AG09309 (cell line): ENCODE results near the gene ZNF8.

Experiments
- DNase-seq: peaks from one replicate; pipeline ENCODE4 v3.0.0-alpha.2; 2010; ENCODE audit warnings: low read depth
- H3K4me3 ChIP-seq: 2 replicates; pipeline ENCODE4 v1.5.1; 2011; ENCODE audit warnings: mild to moderate bottlenecking, low read depth, low read length, moderate library complexity; ENCODE audit not compliant: control insufficient read depth
- TF ChIP-seq, protein P1 (sequence below): IDR thresholded peaks from 2 replicates; pipeline ENCODE4 v1.5.1; 2011; ENCODE audit warnings: mild to moderate bottlenecking, low read depth, low read length, inconsistent platforms; ENCODE audit not compliant: insufficient read depth, control insufficient read depth; ENCODE audit errors: missing control alignments

ZNF8 gene

DNA sequence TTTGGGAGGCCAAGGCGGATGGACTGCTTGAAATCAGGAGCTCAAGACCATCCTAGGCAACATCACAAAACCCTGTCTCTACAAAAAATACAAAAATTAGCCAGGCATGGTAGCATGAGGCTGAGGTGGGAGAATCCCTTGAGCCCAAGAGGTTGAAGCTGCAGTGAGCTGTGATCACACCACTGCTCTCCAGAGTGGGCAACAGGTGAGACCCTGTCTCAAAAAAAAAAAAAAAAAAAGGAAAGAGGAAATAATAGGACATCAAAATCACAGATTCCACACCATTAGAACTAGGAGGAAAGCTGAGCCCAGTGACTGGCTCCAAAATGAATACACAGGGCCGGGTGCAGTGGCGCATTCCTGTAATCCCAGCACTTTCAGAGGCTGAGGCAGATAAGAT is 3.2 kb upstream of the ZNF8 start:
- TF ChIP-seq, protein P1, sequence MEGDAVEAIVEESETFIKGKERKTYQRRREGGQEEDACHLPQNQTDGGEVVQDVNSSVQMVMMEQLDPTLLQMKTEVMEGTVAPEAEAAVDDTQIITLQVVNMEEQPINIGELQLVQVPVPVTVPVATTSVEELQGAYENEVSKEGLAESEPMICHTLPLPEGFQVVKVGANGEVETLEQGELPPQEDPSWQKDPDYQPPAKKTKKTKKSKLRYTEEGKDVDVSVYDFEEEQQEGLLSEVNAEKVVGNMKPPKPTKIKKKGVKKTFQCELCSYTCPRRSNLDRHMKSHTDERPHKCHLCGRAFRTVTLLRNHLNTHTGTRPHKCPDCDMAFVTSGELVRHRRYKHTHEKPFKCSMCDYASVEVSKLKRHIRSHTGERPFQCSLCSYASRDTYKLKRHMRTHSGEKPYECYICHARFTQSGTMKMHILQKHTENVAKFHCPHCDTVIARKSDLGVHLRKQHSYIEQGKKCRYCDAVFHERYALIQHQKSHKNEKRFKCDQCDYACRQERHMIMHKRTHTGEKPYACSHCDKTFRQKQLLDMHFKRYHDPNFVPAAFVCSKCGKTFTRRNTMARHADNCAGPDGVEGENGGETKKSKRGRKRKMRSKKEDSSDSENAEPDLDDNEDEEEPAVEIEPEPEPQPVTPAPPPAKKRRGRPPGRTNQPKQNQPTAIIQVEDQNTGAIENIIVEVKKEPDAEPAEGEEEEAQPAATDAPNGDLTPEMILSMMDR: no peak
- H3K4me3 ChIP-seq: no peak overlapping the region
- DNase-seq: no peak

DNA sequence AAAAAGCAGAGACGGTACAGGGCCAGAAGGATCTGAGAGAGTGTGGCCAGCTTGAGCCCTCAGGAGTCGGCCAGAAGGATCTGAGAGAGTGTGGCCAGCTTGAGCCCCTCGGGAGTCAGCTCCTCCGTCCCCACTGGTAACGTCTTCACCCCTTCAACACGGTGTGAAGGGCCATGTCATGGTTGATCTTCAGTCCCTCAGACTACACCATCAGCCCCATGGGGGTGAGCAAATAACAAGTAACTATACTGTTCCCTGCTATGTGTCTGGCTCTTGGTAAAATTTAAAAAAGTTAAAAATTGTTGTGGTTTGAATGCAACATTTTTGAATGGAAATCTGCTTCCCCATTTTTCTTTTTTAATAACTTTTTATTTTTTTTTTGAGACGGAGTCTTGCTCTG is 1.6 kb upstream of the ZNF8 start:
- no peak overlapping the region for H3K4me3 ChIP-seq
- TF ChIP-seq, protein P1: no peak
- no peak for DNase-seq

DNA sequence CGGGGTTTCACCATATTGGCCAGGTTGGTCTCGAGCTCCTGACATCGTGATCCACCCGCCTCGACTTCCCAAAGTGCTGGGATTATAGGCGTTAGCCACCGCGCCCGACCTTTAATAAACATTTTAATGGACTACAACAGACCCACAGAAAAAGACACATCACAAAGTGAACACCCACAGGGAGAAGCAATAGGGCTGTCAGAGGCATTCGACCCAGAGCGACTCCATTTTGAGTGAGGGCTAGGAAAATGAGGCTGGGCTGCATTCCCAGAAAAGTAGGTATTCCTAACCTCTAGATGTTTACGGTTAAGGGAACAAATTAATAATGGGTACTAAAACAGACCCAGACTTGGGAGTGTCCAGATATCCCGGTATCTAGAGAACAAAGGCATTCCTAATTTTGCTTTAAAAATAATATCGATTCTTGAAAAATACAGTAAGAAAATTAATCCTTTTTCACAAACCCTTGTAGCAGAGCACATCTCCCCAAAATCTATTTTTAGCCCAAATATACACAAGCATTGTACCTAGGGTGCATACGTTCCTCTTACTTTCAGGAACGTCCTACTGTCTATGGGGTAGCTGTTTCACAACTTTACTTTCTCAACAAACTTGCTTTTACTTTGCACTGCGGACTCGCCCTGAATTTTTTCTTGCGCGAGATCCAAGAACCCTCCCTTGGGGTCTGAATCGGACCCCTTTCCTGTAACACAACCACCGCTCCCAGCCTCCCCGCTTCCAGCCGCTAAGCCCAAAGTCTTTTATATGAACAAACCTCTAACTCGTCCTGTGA is 811 bp upstream of the ZNF8 start:
- peak overlapping the region; percentile 95 for H3K4me3 ChIP-seq
- DNase-seq: peak; percentile 1
- TF ChIP-seq, protein P1: no peak

DNA sequence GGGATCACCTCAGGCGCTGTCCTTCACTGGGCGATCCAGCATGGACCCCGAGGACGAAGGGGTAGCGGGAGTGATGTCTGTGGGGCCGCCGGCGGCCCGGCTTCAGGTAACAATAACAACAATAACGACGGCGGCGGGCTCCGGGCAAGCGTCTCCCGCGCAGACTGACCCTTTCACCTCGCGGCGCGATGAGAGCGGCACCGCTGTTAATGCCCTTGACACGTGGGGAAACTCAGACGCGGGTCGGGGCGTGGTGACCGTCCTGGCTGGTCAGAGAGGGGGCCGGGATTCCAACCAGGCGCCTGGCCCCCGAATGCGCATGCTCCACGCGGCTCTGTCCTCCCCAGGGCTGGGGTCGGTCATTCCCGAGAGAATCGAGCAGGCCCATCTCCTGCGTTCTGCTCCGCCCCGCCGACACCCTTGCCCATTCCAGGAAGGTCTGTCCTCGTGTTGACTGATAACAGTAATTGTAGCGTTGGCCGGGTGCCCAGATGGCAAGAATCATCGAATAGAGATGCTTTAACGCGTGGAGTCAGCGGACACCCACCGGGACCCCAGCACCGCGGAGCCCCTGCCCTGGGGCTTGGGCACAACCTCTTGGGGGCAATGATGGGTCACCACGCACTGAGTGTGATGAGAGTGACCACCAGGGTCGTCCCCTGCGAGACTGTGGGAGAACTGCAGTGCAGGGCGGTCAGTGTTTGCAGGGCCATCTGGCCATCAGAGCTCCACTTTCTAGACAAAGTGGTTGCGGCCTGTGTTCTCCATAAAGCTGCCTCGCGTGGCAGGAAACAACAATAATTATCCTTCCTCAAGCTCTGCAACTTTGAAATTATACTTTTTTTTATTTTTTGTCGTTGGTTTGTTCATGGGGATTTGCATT is 528 bp downstream of the ZNF8 start:
- H3K4me3 ChIP-seq: peak overlapping the region; percentile 95
- TF ChIP-seq, protein P1: no peak
- peak; percentile 10 for DNase-seq

DNA sequence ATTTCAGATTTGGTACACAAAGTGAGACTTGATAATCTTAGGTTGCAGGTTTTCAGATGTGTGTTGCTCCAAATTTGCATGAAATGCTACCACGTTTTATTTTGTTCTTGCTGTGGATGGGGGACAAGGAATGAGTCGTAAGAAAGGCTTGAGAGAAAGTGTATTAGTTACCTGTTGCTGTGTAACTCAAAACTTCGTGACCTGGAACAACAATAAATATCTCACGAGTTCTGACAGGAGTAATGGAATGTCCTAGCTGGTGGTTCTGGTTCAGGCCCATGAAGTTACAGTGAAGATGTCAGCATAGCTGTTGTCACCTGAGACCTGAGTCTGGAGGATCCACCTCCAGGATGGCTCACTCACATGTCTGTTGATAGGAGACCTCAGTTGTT is 1.2 kb downstream of the ZNF8 start:
- no peak for DNase-seq
- TF ChIP-seq, protein P1: no peak
- peak overlapping the region; percentile 95; the same call in 1 of the 2 replicates for H3K4me3 ChIP-seq

DNA sequence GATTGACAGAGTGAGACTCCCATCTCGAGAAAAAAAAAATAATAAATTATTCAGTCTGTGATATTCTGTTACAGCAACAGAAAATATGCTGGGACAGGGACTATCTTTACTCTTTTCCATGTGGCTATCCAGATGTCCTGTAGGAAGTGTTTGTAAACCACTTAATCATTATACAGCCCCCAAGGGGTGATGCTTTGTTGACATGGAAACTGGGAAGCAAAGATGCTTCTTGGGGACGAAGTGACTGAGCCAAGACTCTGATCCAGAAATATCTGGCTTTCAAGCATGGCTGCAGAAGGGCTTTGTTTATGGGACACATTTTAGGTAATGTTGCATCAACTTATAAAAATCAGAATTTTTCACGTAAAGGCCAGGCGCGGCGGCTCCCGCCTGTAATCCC is 5.4 kb downstream of the ZNF8 start:
- no peak overlapping the region for H3K4me3 ChIP-seq
- TF ChIP-seq, protein P1: no peak
- no peak for DNase-seq
